ENCODE results near the gene OR2A25.
"Not testable (repeated sequence)": the region's sequence is repeated elsewhere in the genome, so short reads cannot be mapped to it uniquely, and the experiment has no call there.

The OR2A25 gene

DNA sequence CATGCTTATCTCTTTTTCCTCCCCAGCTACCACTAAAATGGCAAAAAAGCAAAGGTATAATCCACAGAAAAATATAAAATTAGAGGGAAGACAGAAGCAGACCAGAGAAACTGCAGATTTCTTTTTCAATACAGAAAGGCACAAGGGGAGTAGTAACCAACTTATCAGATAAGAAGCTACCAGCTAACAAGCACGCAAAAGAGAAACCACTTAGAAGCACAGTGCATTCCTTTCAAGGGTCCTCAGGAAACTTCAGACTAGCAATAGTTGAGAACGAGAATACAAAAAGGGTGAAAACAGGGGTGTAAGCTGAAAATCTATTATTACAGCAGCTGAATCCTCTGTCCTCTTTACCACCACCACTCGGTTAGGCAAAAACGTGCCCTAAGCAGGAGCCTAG, 30.7 kb upstream of the OR2A25 start:
- TF ChIP-seq, protein P1, sequence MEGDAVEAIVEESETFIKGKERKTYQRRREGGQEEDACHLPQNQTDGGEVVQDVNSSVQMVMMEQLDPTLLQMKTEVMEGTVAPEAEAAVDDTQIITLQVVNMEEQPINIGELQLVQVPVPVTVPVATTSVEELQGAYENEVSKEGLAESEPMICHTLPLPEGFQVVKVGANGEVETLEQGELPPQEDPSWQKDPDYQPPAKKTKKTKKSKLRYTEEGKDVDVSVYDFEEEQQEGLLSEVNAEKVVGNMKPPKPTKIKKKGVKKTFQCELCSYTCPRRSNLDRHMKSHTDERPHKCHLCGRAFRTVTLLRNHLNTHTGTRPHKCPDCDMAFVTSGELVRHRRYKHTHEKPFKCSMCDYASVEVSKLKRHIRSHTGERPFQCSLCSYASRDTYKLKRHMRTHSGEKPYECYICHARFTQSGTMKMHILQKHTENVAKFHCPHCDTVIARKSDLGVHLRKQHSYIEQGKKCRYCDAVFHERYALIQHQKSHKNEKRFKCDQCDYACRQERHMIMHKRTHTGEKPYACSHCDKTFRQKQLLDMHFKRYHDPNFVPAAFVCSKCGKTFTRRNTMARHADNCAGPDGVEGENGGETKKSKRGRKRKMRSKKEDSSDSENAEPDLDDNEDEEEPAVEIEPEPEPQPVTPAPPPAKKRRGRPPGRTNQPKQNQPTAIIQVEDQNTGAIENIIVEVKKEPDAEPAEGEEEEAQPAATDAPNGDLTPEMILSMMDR (IDR thresholded peaks at IDR 0.05; ENCODE audit: extremely low read depth, missing control alignments) = no peak
- DNase-seq (ENCODE audit: low spot score) = no peak

DNA sequence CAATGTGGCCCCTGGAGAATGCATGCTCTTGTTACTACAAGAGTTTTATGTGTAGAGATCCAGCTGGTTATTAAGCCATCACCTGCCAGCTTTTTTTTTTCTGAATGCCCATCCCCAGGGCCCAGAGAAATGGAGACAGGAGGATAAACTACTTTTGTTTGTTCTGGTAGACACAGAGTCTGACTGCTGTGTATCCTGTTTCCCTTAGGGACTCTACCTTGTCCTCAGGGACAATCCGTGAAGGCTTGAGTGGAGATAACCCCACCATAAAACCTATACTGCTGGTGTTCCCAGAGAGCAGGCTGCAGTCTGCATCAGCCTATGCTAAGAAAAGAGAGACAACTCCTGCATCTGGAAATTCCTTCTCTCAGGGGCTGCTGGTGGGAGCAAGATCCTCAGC, 21.0 kb upstream of the OR2A25 start, which contains the start of gene OR2A5:
Gene OR2A5 (plus strand): TSS at position 301 of the 400 bp plus-strand sequence. CDS start 1,454 bp downstream, outside the sequence.
- DNase-seq (ENCODE audit: low spot score) = no peak
- TF ChIP-seq, protein P1 (IDR thresholded peaks at IDR 0.05; ENCODE audit: extremely low read depth, missing control alignments) = no peak

DNA sequence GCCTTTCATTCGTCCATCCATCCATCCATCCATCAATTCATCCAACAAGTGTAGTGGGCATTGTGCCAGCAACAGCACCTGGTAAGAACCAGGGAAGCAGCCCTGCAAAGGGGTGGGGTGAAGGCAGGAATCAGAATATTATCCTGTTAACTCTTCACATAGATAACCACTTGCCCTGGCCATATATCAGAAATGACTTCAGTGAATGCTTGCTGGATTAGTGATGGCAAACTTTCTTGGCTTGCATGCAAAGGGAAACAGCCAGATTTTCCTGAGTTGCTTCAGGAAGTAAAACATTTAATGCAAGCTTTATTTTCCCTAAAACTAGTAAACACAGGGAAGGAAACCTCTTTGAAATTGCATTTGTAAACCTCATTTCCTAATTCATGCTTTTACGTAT, 20.1 kb upstream of the OR2A25 start:
- TF ChIP-seq, protein P1 (IDR thresholded peaks at IDR 0.05; ENCODE audit: extremely low read depth, missing control alignments) = no peak
- no peak for DNase-seq (ENCODE audit: low spot score)

DNA sequence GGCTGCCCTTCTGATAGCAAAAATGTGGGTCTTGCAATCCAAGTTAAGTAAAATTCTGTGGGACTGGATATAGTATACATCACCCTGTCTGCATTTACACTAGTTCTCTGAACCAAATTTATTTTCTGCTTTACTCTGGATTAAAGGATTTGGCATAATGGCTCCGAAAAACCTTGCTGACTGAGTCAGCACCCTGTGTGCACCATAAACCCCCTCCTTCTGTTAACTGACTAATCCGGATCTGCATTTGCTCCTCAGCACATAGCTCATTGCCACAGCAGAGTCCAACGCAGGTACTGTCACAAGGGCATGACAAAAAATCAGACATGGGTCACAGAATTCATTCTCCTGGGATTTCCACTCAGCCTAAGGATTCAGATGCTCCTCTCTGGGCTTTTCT, 19.5 kb upstream of the OR2A25 start:
- TF ChIP-seq, protein P1 (IDR thresholded peaks at IDR 0.05; ENCODE audit: extremely low read depth, missing control alignments) = no peak
- DNase-seq (ENCODE audit: low spot score) = no peak

DNA sequence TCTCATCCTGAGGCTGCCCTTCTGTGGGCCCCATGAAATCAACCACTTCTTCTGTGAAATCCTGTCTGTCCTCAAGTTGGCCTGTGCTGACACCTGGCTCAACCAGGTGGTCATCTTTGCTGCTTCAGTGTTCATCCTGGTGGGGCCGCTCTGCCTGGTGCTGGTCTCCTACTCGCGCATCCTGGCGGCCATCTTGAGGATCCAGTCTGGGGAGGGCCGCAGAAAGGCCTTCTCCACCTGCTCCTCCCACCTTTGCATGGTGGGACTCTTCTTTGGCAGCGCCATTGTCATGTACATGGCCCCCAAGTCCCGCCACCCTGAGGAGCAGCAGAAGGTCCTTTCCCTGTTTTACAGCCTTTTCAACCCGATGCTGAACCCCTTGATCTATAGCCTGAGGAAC, 18.7 kb upstream of the OR2A25 start:
- not testable (repeated sequence) for DNase-seq (ENCODE audit: low spot score)

DNA sequence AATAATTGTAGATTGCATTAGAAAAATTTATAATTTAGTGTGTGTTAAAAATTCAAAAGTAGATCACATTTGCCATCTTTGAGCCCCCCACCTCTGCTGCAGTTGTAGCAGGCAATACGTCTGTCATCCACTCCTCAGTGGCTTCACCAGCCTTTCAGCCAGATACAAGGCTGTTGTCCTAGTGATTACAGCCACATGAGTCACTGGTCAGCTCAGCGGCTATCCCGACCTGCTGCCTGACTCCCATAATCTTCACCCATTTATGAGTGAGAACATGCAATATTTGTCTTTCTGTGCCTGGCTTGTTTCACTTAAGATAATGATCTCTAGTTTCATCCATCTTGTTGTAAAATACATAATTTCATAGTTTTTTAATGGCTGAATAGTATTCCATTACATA, 11.7 kb upstream of the OR2A25 start:
- no peak for DNase-seq (ENCODE audit: low spot score)
- TF ChIP-seq, protein P1 (IDR thresholded peaks at IDR 0.05; ENCODE audit: extremely low read depth, missing control alignments) = no peak

DNA sequence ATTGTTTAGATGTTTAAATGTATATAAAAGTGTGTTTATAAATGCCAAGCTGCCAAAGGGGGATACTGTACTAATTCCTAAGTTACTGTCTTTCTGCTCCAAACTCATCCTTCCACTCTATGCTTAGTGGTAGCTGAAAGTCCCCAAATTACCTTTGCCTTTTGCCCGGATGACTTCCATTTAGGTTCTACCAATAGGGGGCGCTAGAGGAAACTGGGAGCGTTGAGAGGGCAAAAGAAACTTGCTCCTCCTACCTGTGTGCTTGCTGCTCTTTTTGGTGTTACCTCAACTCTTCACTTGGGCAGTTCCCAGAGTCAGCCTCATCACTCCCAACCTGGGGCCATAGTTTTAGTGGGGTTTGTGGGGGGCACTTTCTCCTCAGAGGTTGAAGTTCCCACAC, 5.9 kb upstream of the OR2A25 start:
- peak; percentile 5 for DNase-seq (ENCODE audit: low spot score)
- TF ChIP-seq, protein P1 (IDR thresholded peaks at IDR 0.05; ENCODE audit: extremely low read depth, missing control alignments) = no peak

DNA sequence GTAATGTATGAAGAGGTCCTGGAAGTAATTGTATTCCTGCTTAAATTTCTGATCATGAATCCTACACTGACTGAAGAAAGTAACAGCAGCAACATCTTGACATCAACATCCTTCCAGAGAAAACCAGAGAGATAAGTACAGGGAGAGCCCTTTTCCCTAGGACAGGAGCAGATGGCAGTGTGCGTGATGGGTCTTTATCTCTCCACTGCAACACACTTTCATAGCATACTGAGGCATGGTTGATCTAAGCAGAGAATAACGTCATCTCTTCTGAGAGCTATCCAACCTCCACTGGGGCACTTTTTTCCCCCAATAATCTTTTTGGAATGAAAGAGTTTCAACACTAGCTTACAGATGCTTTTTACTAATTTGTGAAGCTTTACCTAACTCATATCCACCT, 342 bp downstream of the OR2A25 start:
- DNase-seq (ENCODE audit: low spot score) = no peak
- TF ChIP-seq, protein P1 (IDR thresholded peaks at IDR 0.05; ENCODE audit: extremely low read depth, missing control alignments) = no peak
